22Rv1 (cell line): ENCODE data around the gene PLVAP.

Source experiments
- H3K27ac ChIP-seq: fragments of 450-650 bp; 2 replicates; pipeline ENCODE4 v1.5.1; 2017
- ZFX ChIP-seq: fragments of 450-650 bp; IDR thresholded peaks from 2 replicates; pipeline ENCODE4 v1.6.1; 2017; ENCODE audit warnings: antibody characterized with exemption, borderline replicate concordance
- TF ChIP-seq, protein P1 (sequence below): fragments of 450-650 bp; IDR thresholded peaks from 2 replicates; pipeline ENCODE4 v1.5.1; 2017; ENCODE audit warnings: mild to moderate bottlenecking

The PLVAP gene, protein sequence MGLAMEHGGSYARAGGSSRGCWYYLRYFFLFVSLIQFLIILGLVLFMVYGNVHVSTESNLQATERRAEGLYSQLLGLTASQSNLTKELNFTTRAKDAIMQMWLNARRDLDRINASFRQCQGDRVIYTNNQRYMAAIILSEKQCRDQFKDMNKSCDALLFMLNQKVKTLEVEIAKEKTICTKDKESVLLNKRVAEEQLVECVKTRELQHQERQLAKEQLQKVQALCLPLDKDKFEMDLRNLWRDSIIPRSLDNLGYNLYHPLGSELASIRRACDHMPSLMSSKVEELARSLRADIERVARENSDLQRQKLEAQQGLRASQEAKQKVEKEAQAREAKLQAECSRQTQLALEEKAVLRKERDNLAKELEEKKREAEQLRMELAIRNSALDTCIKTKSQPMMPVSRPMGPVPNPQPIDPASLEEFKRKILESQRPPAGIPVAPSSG

DNA sequence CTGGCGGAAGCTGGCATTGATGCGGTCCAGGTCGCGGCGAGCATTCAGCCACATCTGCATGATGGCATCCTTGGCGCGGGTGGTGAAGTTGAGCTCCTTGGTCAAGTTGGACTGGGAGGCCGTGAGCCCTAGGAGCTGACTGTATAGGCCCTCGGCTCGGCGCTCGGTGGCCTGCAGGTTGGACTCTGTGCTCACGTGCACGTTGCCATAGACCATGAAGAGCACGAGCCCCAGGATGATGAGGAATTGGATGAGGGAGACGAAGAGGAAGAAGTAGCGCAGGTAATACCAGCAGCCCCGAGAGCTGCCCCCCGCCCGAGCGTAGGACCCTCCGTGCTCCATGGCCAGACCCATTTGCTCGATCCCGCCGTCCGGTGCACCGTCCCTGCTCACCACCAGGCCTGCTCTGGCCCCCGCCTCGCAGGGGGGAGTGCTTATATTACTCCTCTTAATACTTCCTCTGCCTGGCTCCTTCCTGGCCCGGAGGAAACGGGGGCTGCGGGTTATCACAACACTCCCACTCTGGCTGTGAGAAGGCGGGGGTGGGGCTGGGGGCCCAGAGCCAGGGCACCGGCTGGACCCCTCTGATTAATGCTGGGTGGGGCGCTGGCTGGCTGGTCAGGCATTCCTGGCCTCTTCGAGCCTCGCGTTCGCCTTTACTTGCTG, at the start of gene PLVAP:
Gene PLVAP, minus strand, starts transcription at position 408 of the 666 bp plus-strand sequence. Its CDS starts 54 bp downstream, at position 354.
- H3K27ac ChIP-seq = no peak within 1 kb of the TSS
- TF ChIP-seq, protein P1, sequence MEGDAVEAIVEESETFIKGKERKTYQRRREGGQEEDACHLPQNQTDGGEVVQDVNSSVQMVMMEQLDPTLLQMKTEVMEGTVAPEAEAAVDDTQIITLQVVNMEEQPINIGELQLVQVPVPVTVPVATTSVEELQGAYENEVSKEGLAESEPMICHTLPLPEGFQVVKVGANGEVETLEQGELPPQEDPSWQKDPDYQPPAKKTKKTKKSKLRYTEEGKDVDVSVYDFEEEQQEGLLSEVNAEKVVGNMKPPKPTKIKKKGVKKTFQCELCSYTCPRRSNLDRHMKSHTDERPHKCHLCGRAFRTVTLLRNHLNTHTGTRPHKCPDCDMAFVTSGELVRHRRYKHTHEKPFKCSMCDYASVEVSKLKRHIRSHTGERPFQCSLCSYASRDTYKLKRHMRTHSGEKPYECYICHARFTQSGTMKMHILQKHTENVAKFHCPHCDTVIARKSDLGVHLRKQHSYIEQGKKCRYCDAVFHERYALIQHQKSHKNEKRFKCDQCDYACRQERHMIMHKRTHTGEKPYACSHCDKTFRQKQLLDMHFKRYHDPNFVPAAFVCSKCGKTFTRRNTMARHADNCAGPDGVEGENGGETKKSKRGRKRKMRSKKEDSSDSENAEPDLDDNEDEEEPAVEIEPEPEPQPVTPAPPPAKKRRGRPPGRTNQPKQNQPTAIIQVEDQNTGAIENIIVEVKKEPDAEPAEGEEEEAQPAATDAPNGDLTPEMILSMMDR = no peak
- no peak for TF ChIP-seq ZFX

DNA sequence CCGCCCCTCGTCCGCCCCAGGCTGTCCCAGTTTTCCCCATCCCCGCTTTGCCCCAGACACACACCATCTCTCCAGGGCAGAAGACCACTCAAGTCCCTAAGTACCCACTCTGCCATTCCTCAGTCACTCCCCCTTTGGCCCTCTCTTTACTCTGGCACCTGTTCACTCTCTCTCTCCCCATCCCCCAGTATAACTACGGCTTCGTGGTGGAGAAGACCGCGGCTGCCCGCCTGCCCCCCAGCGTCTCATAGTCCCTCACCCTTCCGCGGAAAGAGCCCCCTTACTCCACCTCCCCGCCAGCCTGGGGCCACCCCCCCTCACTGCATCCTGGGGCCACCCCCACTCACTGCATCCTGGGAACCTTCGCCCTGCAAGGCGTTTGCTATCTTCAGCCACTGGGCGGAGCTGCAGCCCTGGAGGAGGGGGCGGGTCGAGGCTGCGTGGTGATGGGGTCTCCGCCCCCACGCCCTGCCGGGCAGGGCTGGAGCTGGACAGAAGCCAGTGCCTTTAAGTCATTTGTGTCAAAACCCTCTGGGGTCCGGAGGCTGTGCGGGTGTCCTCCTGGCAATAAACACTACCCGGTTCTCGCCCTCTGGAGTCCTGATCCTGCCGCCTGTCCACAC, 47.7 kb upstream of the PLVAP start:
- TF ChIP-seq ZFX = no peak
- TF ChIP-seq, protein P1 = peak; percentile 63
- no peak overlapping the region for H3K27ac ChIP-seq

DNA sequence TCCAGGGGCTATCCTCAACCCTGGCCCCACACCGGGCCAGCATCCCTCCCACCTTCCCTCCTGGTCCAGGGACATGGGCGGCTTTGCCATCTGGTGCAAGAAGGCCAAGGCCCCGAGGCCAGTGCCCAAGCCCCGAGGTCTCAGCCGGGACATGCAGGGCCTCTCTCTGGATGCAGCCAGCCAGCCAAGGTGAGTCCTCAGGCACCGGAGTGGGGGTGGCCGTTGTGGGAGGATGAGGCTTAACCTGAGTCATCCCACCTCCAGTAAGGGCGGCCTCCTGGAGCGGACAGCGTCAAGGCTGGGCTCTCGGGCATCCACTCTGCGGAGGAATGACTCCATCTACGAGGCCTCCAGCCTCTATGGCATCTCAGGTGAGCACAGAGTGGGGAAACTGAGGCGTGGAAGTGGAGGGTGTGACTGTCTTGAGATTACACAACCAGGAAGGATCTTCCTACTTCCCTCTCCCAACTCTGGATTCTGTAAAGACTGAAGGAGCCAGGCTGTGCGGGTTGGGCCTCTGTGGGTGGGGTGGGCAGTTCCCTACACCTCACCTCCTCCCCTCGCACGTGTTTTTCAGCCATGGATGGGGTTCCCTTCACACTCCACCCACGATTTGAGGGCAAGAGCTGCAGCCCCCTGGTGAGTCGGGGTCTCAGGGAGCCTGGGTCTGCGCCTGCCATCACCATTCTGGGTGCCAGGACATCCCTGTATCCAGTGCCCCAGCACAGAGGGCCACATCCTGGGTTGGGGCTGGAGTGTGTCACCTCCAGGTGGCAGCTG, 46.5 kb upstream of the PLVAP start:
- no peak for TF ChIP-seq ZFX
- TF ChIP-seq, protein P1 = no peak
- H3K27ac ChIP-seq = no peak overlapping the region

DNA sequence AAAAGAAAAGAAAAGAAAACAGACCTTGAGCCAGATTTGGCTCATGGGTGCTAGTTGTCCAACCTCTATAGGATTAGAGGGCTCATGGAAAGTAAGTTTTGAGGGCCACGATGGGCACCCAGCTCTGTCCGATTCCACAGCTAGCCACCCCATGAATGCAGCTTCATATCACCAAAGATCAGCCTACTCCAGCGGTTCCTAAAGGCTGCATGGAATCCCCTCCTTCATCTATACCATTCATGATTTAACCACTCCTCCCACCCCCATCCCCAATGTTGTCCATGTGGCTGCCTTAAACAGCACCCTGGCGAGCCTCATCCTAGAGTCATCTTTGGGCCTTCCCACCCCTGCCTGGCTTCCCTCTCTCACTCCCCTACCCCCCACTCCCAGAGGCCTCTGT, 44.8 kb upstream of the PLVAP start:
- no peak overlapping the region for H3K27ac ChIP-seq
- TF ChIP-seq, protein P1 = no peak
- no peak for TF ChIP-seq ZFX

DNA sequence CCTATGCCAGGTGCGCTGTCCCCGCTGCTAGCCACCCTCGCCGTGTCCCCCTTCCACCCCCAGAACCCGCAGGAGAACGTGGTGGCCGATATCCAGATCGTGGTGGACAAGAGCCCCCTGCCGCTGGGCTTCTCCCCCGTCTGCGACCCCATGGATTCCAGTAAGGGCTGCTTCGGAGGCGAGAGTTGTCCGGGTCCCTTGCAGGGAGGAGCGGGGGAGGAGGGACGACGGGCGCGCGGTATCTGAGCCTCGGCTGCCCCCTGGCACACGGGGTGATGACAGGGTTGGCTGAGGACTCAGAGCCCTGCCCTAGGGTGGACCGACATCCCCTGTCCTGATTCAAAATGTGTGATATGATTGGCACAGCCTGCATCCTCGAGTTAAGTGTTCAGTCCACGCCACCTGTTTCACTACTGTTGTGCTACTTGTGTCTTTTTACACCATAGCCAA, 43.4 kb upstream of the PLVAP start:
- TF ChIP-seq, protein P1 = peak; percentile 17; the same call in 1 of the 2 replicates
- TF ChIP-seq ZFX = no peak
- peak overlapping the region; percentile 83 for H3K27ac ChIP-seq

DNA sequence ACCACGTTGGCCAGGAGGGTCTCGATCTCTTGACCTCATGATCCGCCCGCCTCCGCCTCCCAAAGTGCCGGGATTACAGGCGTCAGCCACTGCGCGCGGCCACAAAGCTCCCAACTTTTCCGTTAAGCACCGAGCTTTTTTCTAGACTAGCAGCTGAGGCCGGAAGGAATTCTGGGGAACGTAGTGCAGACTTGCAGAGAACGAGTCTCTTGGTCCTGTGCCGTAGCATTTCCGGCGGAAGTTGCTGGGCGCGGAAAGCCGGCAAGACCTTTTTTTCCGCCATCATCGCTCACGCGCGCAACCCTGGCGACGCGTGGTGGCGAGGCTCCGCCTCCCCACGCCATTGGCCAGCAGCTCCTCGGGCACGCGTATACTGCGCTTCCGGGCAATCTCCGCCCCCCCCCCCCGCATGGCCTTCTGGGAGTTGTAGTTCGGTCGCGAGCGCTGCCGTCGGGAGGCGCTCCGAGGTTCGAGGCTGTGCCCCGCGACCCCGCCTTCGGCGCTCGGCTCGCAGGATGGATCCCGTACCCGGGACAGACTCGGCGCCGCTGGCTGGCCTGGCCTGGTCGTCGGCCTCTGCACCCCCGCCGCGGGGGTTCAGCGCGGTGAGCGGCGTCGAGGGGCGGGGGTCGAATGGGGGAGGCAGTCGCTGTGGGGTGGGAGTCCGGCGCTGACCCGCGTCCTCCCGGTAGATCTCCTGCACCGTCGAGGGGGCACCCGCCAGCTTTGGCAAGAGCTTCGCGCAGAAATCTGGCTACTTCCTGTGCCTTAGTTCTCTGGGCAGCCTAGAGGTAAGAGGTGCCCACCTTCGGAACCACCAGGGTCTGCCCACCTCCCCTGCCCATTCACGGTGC, 42.7 kb upstream of the PLVAP start, which contains the start of gene MVB12A:
Gene MVB12A, plus strand, starts transcription at position 427 of the 854 bp plus-strand sequence. Its CDS starts 89 bp downstream, at position 516.
- no peak for TF ChIP-seq ZFX
- TF ChIP-seq, protein P1 = no peak
- H3K27ac ChIP-seq = peak within 1 kb of the TSS; percentile 83
